HEK293 (cell line): ENCODE results near the gene CSAD.
A peak's percentile ranks its signal among the peaks of the same experiment; 100 is the strongest.

ENCODE experiments used
- BCL11B ChIP-seq: fragments of 450-650 bp; formaldehyde crosslinking; IDR thresholded peaks from 2 replicates; pipeline ENCODE4 v1.5.1; 2016; ENCODE audit warnings: low read depth, missing biosample characterization, missing genetic modification characterization
- GFI1B ChIP-seq: fragments of 450-650 bp; formaldehyde crosslinking; IDR thresholded peaks from 2 replicates; pipeline ENCODE4 v1.5.1; 2016; ENCODE audit warnings: missing biosample characterization, missing genetic modification characterization
- GLI4 ChIP-seq: fragments of 450-650 bp; formaldehyde crosslinking; IDR thresholded peaks from 2 replicates; pipeline ENCODE4 v1.5.1; 2016; ENCODE audit warnings: missing biosample characterization, missing genetic modification characterization
- GLIS1 ChIP-seq: fragments of 450-650 bp; formaldehyde crosslinking; IDR thresholded peaks from 2 replicates; pipeline ENCODE4 v1.5.1; 2016; ENCODE audit warnings: missing biosample characterization, missing genetic modification characterization
- GLIS2 ChIP-seq: fragments of 450-650 bp; formaldehyde crosslinking; IDR thresholded peaks from 2 replicates; pipeline ENCODE4 v1.5.1; 2016; ENCODE audit warnings: missing biosample characterization, missing genetic modification characterization
- IKZF3 ChIP-seq: fragments of 450-650 bp; IDR thresholded peaks from 2 replicates; pipeline ENCODE4 v1.5.0; 2018; ENCODE audit warnings: missing biosample characterization, mild to moderate bottlenecking, missing genetic modification characterization, moderate library complexity
- KLF1 ChIP-seq: fragments of 450-650 bp; formaldehyde crosslinking; IDR thresholded peaks from 2 replicates; pipeline ENCODE4 v1.5.1; 2016; ENCODE audit warnings: missing biosample characterization, missing genetic modification characterization
- ZNF133 ChIP-seq: fragments of 450-650 bp; formaldehyde crosslinking; IDR thresholded peaks from 2 replicates; pipeline ENCODE4 v1.5.1; 2016; ENCODE audit warnings: missing biosample characterization, missing genetic modification characterization
- ZNF155 ChIP-seq: fragments of 450-650 bp; formaldehyde crosslinking; IDR thresholded peaks from 2 replicates; pipeline ENCODE4 v1.5.1; 2016; ENCODE audit warnings: missing biosample characterization, missing genetic modification characterization
- ZNF23 ChIP-seq: fragments of 450-650 bp; formaldehyde crosslinking; IDR thresholded peaks from 2 replicates; pipeline ENCODE4 v1.5.1; 2016; ENCODE audit warnings: missing biosample characterization, missing genetic modification characterization, borderline replicate concordance
- ZNF350 ChIP-seq: fragments of 450-650 bp; formaldehyde crosslinking; IDR thresholded peaks from 2 replicates; pipeline ENCODE4 v1.5.0; 2017; ENCODE audit warnings: missing biosample characterization, mild to moderate bottlenecking, missing genetic modification characterization
- ZNF585B ChIP-seq: fragments of 450-650 bp; formaldehyde crosslinking; IDR thresholded peaks from 2 replicates; pipeline ENCODE4 v1.5.1; 2016; ENCODE audit warnings: missing biosample characterization, missing genetic modification characterization
- ZNF654 ChIP-seq: fragments of 450-650 bp; formaldehyde crosslinking; IDR thresholded peaks from 2 replicates; pipeline ENCODE4 v1.5.1; 2016; ENCODE audit warnings: low read depth, missing biosample characterization, missing genetic modification characterization
- ZNF670 ChIP-seq: fragments of 450-650 bp; formaldehyde crosslinking; IDR thresholded peaks from 2 replicates; pipeline ENCODE4 v1.5.1; 2016; ENCODE audit warnings: missing biosample characterization, missing genetic modification characterization, low read depth
- ZSCAN23 ChIP-seq: fragments of 450-650 bp; formaldehyde crosslinking; IDR thresholded peaks from 2 replicates; pipeline ENCODE4 v1.5.1; 2016; ENCODE audit warnings: missing biosample characterization, missing genetic modification characterization
- TF ChIP-seq, protein P1 (sequence below): fragments of 450-650 bp; formaldehyde crosslinking; IDR thresholded peaks from 2 replicates; pipeline ENCODE4 v1.5.1; 2016; ENCODE audit warnings: missing biosample characterization, missing genetic modification characterization
- TF ChIP-seq, protein P2 (sequence below): fragments of 450-650 bp; IDR thresholded peaks from 2 replicates; pipeline ENCODE4 v1.5.1; 2018; ENCODE audit warnings: missing biosample characterization, missing genetic modification characterization
- TF ChIP-seq, protein P3 (sequence below): fragments of 450-650 bp; formaldehyde crosslinking; IDR thresholded peaks from 2 replicates; pipeline ENCODE4 v1.5.1; 2017; ENCODE audit warnings: missing biosample characterization, missing genetic modification characterization
- TF ChIP-seq, protein P4 (sequence below): sonication (generic); formaldehyde crosslinking; IDR thresholded peaks from 2 replicates; pipeline ENCODE4 v1.8.1; 2022; ENCODE audit warnings: mild to moderate bottlenecking, moderate library complexity, missing genetic modification reagents
- TF ChIP-seq, protein P5 (sequence below): fragments of 450-650 bp; formaldehyde crosslinking; conservative IDR thresholded peaks from 2 replicates; pipeline ENCODE4 v1.5.1; 2016; ENCODE audit warnings: low read depth, missing biosample characterization, missing genetic modification characterization
- TF ChIP-seq, protein P6 (sequence below): fragments of 450-650 bp; formaldehyde crosslinking; IDR thresholded peaks from 2 replicates; pipeline ENCODE4 v1.5.1; 2016; ENCODE audit warnings: missing biosample characterization, missing genetic modification characterization
- TF ChIP-seq, protein P7 (sequence below): fragments of 450-650 bp; formaldehyde crosslinking; IDR thresholded peaks from 2 replicates; pipeline ENCODE4 v1.5.1; 2016; ENCODE audit warnings: missing biosample characterization, missing genetic modification characterization
- TF ChIP-seq, protein P8 (sequence below): fragments of 450-650 bp; formaldehyde crosslinking; IDR thresholded peaks from 2 replicates; pipeline ENCODE4 v1.5.1; 2016; ENCODE audit warnings: missing biosample characterization, missing genetic modification characterization, low read depth

Gene CSAD

DNA sequence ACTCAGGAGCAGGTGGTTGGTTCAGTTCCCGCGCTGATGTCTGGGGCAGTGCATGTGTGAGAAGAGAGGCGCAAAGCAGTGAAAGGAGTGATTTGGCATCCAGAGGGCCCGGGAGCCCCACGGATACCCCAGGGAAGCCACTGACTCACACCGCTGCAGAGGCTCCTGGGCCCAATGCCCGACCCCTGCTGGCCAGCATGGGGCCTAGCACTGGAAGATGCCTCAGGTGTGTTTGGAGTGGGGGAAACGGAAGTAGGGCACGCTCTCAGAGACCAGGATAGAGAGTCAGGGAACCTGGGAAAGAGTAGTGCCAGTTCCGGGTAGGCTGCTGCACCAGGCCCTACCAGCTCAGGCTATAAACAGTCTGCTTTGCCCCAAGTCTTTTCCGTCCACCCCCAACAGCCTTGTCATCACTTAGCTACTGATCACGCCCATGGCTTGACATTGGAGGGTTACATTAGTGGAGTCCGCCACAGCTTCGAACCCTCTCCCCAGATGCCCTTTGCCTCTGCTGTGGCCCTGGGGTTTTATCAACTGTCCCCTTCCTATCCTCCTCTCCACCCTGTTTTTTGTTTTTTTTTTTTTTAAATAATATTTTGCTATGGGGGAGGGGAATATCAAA lies 9.5 kb upstream of the CSAD start (continued):
- TF ChIP-seq, protein P1, sequence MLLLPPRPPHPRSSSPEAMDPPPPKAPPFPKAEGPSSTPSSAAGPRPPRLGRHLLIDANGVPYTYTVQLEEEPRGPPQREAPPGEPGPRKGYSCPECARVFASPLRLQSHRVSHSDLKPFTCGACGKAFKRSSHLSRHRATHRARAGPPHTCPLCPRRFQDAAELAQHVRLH (tag by site-specific recombination) = no peak
- TF ChIP-seq ZNF585B (tag by site-specific recombination) (no peak), ZSCAN23 (tag by site-specific recombination) (no peak), ZNF155 (tag by site-specific recombination) (no peak), KLF1 (tag by site-specific recombination) (no peak), ZNF670 (no peak), ZNF23 (tag by site-specific recombination) (no peak), BCL11B (no peak), GLI4 (no peak), ZNF654 (tag by site-specific recombination) (peak; percentile 37; the same call in 1 of the 2 replicates), ZNF133 (tag by site-specific recombination) (no peak), IKZF3 (tag by site-specific recombination) (peak; percentile 31; the same call in 1 of the 2 replicates), GLIS1 (peak; percentile 44; the same call in 1 of the 2 replicates), GLIS2 (no peak), ZNF350 (tag by site-specific recombination) (no peak), GFI1B (tag by site-specific recombination) (no peak)
- TF ChIP-seq, protein P2, sequence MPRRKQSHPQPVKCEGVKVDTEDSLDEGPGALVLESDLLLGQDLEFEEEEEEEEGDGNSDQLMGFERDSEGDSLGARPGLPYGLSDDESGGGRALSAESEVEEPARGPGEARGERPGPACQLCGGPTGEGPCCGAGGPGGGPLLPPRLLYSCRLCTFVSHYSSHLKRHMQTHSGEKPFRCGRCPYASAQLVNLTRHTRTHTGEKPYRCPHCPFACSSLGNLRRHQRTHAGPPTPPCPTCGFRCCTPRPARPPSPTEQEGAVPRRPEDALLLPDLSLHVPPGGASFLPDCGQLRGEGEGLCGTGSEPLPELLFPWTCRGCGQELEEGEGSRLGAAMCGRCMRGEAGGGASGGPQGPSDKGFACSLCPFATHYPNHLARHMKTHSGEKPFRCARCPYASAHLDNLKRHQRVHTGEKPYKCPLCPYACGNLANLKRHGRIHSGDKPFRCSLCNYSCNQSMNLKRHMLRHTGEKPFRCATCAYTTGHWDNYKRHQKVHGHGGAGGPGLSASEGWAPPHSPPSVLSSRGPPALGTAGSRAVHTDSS (tag by site-specific recombination) = no peak
- TF ChIP-seq, protein P3, sequence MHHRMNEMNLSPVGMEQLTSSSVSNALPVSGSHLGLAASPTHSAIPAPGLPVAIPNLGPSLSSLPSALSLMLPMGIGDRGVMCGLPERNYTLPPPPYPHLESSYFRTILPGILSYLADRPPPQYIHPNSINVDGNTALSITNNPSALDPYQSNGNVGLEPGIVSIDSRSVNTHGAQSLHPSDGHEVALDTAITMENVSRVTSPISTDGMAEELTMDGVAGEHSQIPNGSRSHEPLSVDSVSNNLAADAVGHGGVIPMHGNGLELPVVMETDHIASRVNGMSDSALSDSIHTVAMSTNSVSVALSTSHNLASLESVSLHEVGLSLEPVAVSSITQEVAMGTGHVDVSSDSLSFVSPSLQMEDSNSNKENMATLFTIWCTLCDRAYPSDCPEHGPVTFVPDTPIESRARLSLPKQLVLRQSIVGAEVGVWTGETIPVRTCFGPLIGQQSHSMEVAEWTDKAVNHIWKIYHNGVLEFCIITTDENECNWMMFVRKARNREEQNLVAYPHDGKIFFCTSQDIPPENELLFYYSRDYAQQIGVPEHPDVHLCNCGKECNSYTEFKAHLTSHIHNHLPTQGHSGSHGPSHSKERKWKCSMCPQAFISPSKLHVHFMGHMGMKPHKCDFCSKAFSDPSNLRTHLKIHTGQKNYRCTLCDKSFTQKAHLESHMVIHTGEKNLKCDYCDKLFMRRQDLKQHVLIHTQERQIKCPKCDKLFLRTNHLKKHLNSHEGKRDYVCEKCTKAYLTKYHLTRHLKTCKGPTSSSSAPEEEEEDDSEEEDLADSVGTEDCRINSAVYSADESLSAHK (tag by site-specific recombination) = no peak
- TF ChIP-seq, protein P4, sequence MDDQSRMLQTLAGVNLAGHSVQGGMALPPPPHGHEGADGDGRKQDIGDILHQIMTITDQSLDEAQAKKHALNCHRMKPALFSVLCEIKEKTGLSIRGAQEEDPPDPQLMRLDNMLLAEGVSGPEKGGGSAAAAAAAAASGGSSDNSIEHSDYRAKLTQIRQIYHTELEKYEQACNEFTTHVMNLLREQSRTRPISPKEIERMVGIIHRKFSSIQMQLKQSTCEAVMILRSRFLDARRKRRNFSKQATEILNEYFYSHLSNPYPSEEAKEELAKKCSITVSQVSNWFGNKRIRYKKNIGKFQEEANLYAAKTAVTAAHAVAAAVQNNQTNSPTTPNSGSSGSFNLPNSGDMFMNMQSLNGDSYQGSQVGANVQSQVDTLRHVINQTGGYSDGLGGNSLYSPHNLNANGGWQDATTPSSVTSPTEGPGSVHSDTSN (CRISPR knock-in tag) = no peak
- TF ChIP-seq, protein P5, sequence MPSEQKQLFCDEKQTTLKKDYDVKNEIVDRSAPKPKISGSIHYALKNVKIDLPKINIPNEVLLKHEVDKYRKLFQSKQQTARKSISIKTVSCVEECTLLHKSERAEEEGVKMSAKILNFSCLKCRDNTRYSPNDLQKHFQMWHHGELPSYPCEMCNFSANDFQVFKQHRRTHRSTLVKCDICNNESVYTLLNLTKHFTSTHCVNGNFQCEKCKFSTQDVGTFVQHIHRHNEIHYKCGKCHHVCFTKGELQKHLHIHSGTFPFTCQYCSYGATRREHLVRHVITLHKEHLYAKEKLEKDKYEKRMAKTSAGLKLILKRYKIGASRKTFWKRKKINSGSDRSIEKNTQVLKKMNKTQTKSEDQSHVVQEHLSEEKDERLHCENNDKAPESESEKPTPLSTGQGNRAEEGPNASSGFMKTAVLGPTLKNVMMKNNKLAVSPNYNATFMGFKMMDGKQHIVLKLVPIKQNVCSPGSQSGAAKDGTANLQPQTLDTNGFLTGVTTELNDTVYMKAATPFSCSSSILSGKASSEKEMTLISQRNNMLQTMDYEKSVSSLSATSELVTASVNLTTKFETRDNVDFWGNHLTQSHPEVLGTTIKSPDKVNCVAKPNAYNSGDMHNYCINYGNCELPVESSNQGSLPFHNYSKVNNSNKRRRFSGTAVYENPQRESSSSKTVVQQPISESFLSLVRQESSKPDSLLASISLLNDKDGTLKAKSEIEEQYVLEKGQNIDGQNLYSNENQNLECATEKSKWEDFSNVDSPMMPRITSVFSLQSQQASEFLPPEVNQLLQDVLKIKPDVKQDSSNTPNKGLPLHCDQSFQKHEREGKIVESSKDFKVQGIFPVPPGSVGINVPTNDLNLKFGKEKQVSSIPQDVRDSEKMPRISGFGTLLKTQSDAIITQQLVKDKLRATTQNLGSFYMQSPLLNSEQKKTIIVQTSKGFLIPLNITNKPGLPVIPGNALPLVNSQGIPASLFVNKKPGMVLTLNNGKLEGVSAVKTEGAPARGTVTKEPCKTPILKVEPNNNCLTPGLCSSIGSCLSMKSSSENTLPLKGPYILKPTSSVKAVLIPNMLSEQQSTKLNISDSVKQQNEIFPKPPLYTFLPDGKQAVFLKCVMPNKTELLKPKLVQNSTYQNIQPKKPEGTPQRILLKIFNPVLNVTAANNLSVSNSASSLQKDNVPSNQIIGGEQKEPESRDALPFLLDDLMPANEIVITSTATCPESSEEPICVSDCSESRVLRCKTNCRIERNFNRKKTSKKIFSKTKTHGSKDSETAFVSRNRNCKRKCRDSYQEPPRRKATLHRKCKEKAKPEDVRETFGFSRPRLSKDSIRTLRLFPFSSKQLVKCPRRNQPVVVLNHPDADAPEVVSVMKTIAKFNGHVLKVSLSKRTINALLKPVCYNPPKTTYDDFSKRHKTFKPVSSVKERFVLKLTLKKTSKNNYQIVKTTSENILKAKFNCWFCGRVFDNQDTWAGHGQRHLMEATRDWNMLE (tag by site-specific recombination) = no peak
- TF ChIP-seq, protein P6, sequence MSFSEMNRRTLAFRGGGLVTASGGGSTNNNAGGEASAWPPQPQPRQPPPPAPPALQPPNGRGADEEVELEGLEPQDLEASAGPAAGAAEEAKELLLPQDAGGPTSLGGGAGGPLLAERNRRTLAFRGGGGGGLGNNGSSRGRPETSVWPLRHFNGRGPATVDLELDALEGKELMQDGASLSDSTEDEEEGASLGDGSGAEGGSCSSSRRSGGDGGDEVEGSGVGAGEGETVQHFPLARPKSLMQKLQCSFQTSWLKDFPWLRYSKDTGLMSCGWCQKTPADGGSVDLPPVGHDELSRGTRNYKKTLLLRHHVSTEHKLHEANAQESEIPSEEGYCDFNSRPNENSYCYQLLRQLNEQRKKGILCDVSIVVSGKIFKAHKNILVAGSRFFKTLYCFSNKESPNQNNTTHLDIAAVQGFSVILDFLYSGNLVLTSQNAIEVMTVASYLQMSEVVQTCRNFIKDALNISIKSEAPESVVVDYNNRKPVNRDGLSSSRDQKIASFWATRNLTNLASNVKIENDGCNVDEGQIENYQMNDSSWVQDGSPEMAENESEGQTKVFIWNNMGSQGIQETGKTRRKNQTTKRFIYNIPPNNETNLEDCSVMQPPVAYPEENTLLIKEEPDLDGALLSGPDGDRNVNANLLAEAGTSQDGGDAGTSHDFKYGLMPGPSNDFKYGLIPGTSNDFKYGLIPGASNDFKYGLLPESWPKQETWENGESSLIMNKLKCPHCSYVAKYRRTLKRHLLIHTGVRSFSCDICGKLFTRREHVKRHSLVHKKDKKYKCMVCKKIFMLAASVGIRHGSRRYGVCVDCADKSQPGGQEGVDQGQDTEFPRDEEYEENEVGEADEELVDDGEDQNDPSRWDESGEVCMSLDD (tag by site-specific recombination) = no peak
- TF ChIP-seq, protein P7, sequence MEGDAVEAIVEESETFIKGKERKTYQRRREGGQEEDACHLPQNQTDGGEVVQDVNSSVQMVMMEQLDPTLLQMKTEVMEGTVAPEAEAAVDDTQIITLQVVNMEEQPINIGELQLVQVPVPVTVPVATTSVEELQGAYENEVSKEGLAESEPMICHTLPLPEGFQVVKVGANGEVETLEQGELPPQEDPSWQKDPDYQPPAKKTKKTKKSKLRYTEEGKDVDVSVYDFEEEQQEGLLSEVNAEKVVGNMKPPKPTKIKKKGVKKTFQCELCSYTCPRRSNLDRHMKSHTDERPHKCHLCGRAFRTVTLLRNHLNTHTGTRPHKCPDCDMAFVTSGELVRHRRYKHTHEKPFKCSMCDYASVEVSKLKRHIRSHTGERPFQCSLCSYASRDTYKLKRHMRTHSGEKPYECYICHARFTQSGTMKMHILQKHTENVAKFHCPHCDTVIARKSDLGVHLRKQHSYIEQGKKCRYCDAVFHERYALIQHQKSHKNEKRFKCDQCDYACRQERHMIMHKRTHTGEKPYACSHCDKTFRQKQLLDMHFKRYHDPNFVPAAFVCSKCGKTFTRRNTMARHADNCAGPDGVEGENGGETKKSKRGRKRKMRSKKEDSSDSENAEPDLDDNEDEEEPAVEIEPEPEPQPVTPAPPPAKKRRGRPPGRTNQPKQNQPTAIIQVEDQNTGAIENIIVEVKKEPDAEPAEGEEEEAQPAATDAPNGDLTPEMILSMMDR (tag by site-specific recombination) = peak; percentile 58
- TF ChIP-seq, protein P8, sequence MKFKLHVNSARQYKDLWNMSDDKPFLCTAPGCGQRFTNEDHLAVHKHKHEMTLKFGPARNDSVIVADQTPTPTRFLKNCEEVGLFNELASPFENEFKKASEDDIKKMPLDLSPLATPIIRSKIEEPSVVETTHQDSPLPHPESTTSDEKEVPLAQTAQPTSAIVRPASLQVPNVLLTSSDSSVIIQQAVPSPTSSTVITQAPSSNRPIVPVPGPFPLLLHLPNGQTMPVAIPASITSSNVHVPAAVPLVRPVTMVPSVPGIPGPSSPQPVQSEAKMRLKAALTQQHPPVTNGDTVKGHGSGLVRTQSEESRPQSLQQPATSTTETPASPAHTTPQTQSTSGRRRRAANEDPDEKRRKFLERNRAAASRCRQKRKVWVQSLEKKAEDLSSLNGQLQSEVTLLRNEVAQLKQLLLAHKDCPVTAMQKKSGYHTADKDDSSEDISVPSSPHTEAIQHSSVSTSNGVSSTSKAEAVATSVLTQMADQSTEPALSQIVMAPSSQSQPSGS (tag by site-specific recombination) = no peak
